Right lung (tissue), 5 donors: ENCODE data around the gene SHANK1. TPM values are rescaled to one million over a fixed set of nuclear protein-coding genes. Genes with fewer than 3 reads are reported as not detected.

Experiments
- DNase-seq, 2 donors: peaks; one replicate each; pipeline ENCODE4 v3.0.0-alpha.2; 2013
- polyA plus RNA-seq, 5 donors: library from polyadenylated mRNA; unstranded; fragments of 120-200 nt; gene quantifications; one replicate each; pipeline versions ENCODE4 v1.2.1 to v1.2.3, GENCODE V29; 2013; ENCODE audit warnings: inconsistent platforms in 1 of 5, low replicate concordance in 1 of 5; ENCODE audit not compliant: insufficient read length in 5 of 5, insufficient read depth in 1 of 5

SHANK1 gene
- polyA plus RNA-seq, 5 donors, result 4.1 to 7.5 (median 4.8) TPM

- no peak for DNase-seq
Observed at GRCh38 chr19:50659318-50660087, 60.1 kb downstream of the SHANK1 start.

DNA sequence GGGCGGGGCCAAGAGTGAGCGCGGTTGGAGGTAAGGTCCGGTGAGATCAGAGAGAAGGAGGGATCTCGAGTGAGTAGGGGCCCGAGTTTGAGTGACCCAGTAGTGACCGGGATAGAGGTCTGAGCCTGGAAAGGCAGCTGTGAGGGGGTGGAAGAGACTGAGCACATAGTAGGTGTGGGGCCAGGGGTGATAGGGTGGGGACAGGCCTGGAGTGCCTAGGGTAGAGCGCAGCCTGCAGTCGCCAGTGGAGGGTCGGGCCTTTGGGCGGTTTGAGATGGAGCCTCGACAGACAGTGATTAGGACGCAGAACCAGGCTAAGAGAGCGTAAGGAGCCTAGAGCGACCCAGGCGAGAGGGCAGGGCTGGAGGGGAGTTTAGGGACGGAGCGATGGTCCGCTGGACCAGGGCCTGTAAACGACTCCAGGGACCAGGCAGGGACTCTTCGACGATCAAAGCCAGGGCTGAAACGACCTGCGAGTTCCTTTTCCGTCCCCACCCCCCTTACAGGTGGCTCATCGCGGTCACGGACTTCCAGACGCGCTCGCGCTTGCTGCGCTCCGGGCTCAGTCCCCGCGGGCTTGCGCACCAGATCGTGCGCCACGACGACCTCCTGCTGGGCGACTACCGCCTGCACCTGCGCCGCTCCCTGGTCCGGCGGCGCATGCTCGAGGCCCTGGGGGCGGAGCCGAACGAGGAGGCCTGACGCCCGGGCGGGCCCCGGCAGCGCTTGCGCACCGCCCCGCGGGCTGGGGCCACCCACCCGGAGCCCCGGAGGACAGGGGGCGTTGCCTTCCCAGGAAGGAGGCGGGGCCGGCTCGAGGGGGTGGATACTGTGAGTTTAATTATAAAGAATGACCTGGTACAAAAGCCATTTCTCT, 60.9 kb downstream of the SHANK1 start:
- peak; percentile 37 to 53 for DNase-seq

DNA sequence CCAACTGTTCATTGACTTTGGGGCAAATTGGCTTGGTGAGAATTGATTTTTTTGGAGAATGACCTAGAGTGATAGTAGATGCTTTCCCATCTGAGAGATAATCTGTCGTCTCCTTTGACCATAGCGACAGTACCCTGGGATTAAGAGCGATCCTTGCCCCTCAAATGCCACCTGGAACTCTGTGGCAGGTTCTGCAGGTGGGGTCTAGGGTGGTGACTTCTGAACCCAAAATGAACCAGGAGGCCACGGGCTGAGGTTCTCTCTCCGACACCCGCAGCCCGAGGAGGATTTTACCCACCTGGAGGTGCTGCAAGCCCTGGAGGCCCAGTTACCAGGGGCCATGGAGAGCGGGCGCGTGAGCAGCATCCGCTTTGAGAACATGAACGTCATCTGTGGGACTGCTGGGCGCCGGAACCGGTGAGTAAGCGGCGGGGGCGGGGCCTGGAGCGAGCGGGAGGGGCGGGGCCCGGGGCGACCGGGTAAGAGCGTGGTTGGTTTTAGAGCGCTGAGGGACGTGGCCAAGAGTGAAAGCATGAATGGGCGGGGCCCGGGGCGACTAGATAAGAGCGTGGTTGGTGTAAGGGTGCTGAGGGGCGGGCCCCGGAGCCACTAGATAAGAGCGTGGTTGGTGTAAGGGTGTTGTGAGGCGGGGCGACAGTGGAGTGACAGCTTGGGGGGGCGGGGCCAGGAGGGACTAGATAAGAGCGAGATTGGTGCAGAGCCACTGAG, 61.7 kb downstream of the SHANK1 start:
- peak; percentile 71 to 74 for DNase-seq

- no peak for DNase-seq
Observed at GRCh38 chr19:50657222-50657669, 62.4 kb downstream of the SHANK1 start.

DNA sequence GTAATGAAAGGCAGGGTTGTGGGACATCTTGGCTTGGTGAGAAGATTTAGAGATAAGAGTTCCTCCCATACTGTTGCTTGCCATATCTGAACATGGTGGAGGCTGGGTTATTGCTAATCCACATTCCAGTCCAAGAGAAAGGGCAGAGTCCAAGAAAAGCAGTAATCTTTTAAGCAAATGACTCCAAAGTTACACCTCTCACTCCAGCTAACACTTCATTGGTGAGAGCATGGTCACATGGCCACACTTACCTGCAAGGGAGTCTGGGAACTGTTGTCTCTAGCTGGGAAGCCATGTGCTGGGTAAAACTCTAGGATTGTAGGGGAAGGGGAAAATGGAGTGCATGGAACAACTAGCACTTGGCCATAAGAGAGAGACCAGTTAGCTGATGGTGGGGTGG, 64.7 kb downstream of the SHANK1 start:
- no peak for DNase-seq

DNA sequence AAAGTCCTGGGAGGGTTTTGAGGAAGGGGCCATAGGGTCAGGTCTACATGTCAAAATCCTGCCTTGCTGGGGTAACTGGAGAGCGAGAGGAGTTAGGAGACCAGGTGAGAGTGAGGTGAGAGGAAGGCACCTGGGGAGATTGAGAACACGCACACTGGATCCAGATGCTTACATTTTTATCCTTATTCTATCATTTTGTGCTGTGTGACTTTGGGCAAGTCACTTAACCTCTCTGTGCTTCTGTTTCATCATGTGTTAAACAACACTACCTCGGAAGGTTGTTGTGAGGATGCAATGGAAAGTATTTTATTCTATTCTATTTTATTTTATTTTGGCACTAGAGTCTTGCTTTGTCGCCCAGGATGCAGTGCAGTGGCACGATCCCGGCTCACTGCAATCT, 66.9 kb downstream of the SHANK1 start:
- no peak for DNase-seq

DNA sequence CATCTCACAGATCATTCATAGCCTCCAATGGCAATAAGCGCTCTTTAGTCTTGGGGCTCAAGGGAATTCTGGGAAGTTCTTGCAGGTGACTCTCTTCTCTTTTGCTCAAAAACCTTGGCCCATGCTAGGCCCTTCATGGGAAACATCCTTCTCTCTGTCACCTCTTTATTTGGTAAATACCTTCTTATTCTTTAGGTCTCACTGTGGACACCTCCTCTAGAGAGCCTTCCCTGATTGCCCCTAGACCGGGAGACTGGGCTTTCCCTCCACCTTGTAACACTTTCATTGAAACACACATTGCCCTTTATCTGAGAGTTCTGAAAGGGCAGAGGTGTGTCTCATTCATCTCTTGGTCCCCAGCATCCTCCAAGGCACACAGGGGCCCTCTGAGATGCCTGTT, 68.4 kb downstream of the SHANK1 start:
- no peak for DNase-seq

DNA sequence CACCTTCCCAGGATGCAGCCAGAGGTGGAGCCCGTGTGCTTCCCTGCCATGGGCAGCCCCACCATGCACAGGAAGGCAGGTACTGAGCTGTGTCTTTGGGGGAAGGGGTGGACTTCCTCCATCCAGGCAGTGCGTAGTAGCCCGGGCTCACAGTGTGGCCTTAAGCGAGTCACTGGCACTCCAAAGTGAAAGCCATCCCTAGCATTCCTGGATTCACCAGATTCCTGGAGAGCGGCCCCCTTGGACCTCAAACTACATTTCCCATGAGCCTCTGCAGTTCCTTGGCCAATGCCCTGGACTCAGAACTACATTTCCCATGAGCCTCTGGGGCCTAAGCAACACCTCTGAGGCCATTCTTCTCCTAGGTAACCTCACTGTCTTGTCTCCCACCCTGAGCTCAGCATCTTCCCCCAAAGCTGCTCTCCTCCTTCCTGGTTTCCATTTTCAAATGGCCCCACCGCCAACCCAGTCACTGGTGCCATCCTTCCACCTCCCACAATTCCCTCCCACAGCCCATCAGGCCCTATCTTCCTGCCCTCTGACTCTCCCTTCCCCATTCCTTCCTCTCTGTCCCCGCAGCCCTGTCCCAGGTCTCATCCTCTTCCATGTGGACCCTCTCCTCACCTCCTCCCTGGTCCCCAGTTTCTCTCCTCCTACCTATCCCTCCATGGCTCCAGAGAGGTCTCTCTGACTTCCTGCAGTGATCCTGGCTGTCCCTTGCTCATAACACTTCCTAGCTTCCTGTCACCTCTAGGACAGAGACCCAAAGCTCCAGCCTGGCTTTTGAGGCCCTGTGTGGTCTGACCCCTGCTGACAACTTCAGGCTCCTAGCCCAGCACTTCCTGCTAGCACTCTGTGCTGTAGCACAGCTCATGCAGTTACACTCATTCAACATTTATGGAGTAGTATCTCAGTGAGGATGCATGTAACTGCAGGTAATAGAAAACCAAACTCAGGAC, 69.9 kb downstream of the SHANK1 start, which contains the start of gene C19orf81:
TSS of gene C19orf81 (plus strand) at position 13 of the 959 bp plus-strand sequence. CDS start at position 13, 0 bp downstream.
- DNase-seq, result no peak

GRCh38 chr19:50648659-50649058, 70.9 kb downstream of the SHANK1 start:
- no peak for DNase-seq

DNA sequence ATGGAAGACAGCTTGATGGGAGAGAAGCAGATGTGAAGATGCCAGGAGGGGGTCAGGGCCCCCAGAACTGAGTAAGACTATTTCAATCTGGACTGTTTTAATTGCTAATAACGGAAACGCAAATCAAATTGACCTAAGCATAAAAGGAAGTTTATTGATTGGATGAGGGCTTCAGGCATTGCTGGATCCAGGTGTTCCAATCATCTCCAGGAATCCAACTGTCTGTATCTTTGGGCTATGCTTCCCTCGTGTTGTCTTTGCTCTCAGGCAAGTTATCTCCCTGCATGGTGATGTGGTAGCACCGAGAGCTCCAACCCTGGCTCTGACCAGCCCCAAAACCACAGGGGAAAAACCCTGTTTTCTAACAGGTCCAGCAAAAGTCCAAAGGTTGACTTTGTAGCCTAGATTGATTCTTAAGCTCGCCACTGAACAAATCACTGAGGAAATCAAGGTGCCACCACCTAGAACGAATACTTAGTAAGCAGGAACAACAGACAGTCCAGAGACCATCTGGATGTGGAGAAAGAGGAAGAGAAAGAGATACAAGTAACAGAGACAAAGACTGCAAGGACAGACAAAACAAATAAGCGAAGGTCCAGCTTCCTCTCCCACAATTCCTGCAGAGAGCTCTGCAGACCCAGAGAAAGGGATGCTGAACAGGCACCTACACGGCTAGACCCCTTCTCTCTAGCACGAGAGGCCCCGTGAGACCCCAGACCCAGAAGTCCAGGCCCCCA, 71.6 kb downstream of the SHANK1 start:
- DNase-seq, result no peak

- DNase-seq, result no peak
Observed at GRCh38 chr19:50646074-50646807, 73.4 kb downstream of the SHANK1 start.

DNA sequence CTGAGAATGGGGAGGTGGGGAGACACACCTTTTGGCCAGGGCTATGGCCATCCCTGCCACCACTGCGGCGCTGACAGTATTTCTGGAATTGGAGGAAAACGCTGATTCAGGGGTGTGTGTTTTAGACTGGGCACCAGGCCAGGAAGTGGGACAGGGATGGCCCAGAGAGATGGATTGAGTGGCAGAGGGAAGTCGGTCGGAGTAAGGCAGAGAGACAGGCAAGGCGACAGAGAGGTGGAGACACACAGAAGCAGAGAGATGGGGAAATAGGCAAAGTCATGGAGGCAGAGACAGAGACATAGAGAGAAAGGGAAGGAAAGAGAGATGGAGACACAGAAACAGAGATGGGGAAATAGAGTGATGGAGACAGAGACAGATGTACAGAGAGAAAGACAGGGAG, 74.5 kb downstream of the SHANK1 start:
- no peak for DNase-seq

DNA sequence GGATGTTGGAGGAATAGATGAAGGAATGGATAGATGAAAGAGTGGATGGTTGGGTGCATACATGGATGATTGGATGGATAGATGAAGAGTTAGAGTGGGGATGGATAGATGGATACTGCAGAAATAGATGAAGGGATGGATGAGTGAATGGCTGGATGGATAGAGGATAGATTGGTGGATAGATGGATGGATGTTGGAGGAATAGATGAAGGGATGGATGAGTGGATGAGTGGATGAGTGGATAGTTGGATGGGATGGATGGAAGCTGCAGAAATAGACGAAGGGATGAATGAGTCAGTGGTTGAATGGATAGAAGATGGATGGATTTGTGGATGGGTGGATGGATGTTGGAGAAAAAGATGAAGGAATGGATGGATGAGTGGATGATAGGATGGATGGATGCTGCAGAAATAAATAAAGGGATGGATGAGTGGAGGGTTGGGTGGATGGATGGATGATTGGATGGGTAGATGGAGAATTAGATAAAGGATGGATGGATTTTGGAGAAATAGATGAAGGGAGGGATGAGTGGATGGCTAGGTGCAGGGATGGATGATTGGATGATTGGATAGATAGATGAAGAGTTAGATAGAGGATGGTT, 75.2 kb downstream of the SHANK1 start:
- no peak for DNase-seq

GRCh38 chr19:50640368-50640767, 79.2 kb downstream of the SHANK1 start:
- no peak for DNase-seq

DNA sequence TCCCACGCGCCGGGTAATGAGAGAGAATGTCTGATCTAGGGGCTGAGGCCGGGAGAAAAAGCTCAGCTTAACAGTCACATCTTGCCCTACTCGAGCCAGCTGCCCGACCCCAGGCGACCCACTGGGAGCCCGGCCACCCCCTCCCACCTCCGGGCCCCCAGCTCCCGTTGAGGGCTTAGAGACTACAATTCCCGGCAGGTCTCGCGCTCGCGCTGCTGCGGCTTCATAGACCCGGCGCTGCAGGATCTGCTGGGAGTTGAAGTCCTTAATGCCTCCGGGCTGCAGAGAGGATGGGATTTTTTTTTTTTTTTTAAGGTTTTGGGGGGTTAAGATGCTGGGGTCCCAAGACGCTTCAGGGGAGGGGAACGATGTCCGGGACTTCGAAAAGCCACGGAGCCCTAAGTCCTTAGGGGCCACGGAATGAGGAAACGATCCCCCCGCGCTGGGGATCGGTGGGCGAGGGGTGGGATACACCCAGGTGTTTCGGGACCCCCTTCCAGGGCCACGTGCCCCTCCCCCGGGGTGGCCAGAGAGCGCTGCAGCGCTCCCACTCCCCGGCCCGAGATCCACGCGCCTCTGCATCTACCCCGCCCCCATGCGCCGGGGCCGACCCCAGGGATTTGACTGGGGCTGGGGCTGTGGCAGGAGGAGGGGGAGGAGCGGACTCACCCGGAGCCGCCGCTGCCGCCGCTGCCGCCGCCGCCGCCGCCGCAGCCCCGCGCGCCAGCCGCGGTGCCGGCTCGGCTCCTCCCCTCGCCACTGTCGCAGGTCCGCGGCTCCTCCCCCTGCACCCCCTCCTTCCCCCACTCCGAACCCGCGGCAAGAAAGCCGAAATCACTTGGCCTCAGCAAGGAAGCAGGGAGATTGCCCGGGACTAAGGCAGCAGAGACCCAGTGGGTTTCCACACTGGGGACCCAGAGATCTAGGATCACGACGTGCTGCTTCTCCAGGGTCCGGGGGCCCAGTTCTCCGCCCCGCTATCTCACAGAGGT, 80.2 kb downstream of the SHANK1 start, which contains the start of gene SYT3:
TSS of gene SYT3 (minus strand) at position 761 of the 992 bp plus-strand sequence. CDS start 2,470 bp downstream, outside the sequence.
- DNase-seq, result no peak

DNA sequence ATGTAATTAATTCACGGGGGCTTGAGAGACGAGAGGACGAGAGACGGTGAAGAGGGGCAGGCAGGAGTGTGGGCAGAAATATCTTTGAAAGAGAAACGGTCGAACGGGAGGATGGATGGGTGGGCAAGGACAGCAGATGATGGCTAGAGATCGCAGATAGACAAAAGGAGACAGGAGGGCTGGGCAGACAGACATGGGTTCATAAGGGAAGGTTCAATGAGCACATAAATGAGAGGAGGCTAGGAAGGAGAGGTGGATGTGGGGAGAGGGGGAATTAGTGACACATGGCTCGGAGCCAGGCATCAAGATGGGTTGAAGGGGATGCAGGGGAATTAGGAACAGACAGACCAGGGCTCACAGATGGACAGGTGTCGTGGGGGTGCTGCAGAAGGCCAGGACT, 81.0 kb downstream of the SHANK1 start:
- DNase-seq, result no peak

DNA sequence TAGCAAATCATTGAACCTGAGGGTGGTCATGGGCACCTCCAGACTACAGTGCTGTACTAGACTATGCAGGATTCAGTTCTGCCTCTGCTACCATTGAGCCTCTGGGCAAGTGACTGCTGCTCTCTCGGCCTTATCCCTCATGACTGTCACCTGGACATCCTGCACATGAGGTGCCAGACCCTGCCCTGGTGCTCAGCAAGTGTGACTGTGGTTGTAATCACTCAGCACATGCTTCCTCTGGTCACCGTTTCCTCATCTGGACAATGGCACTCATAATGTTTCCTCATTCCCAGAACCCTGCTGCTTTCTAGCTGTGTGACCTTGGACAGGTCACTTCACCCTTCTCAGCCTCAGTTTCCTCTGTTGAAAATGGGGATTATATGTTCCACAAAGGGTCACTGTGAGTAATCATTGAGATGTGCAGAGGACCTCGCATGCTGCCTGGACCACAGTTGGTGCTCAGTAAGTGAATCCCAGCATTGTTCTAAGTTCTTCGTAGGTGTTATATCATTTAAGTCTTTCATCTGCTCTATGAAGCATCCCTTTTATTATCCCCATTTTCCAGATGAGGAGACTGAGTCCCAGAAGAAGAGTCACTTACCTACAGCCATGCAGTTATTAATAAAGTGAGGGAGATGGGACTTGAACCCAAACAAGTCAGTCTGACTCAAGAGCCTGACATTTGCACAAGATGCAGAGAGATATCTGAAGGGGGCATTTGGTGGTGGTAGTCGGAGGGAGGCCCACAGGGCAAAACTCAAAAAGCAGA, 83.1 kb downstream of the SHANK1 start:
- no peak for DNase-seq
